Globus pallidus (tissue), 1 donor: Measurements from ENCODE around the gene BRD4.

Experiments used
- DNase-seq: peaks from one replicate; pipeline ENCODE4 v3.0.0-alpha.2; 2015; ENCODE audit warnings: low spot score

BRD4 gene

GRCh38 chr19:15194938-15195337 is 137.4 kb downstream of the BRD4 start:
- DNase-seq = no peak

- no peak for DNase-seq
Observed at GRCh38 chr19:15191982-15192381, 140.4 kb downstream of the BRD4 start.

- DNase-seq = no peak
Observed at GRCh38 chr19:15191514-15191913, 140.8 kb downstream of the BRD4 start.

- no peak for DNase-seq
Observed at GRCh38 chr19:15188851-15189250, 143.5 kb downstream of the BRD4 start.

- DNase-seq = no peak
Observed at GRCh38 chr19:15187026-15188007, 145.0 kb downstream of the BRD4 start.
